Hepatocyte (in vitro differentiated cells): Measurements from ENCODE around the gene EPHB1.

Experiments used
- CTCF ChIP-seq: fragments of 200-600 bp; sonication (generic); IDR thresholded peaks from 2 replicates; pipeline ENCODE4 v1.5.1; 2016; ENCODE audit warnings: antibody characterized with exemption, mild to moderate bottlenecking; ENCODE audit not compliant: poor library complexity
- EZH2 ChIP-seq: fragments of 200-600 bp; sonication (generic); IDR thresholded peaks from 2 replicates; pipeline ENCODE4 v1.6.1; 2016; ENCODE audit warnings: antibody characterized with exemption, mild to moderate bottlenecking, borderline replicate concordance
- EZH2phosphoT487 ChIP-seq: fragments of 200-600 bp; sonication (generic); IDR thresholded peaks from one replicate; pipeline ENCODE4 v1.6.1; 2018; ENCODE audit warnings: antibody characterized with exemption, mild to moderate bottlenecking, low read depth, moderate library complexity; ENCODE audit not compliant: unreplicated experiment, severe bottlenecking

GRCh38 chr3:135239615-135239884 lies 444.5 kb downstream of the EPHB1 start:
- TF ChIP-seq CTCF = no peak
- TF ChIP-seq EZH2phosphoT487 = no peak
- no peak for TF ChIP-seq EZH2
